Peyer's patch (tissue), 4 donors: ENCODE data around the gene RAPGEF2.

Experiments used
- CTCF ChIP-seq, 6 experiments: fragments of 450-650 bp in 4 of 6; fragments of 200-600 bp in 2 of 6; sonication (generic) in 1 of 6; IDR thresholded peaks; one replicate each; pipeline ENCODE4 v1.5.1; 2017 to 2019; ENCODE audit warnings: antibody characterized with exemption in 6 of 6, mild to moderate bottlenecking in 3 of 6, moderate library complexity in 1 of 6
- POLR2A ChIP-seq, 2 donors: fragments of 450-650 bp; IDR thresholded peaks; one replicate each; pipeline ENCODE4 v1.5.1; 2017; ENCODE audit warnings: antibody characterized with exemption in 2 of 2, mild to moderate bottlenecking in 2 of 2, moderate library complexity in 2 of 2

DNA sequence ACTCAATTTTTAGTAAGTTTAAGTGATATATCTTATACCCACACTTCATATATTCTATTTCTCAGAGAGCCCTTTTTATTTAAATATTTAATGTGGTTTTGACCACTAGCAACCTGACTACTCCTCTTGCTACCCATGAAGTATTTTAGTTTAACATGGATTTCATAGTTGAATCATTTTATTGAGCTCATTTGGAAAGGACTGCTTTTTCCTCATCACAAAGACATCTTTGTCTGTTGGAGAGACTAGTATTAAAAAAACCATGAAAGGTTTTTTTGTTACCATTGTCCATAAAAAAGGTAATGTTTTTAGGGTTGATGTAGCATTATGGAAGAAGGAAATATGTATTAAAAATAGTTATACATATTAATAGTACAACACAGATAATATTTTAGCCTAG is 139.5 kb downstream of the RAPGEF2 start:
- TF ChIP-seq POLR2A (IDR thresholded peaks at IDR 0.05) (no peak), CTCF (IDR thresholded peaks at IDR 0.05) (no peak)
